MM.1S (cell line): ENCODE measurements around the gene MTHFD2.
"Not testable (repeated sequence)": the region's sequence is repeated elsewhere in the genome, so short reads cannot be mapped to it uniquely, and the experiment has no call there.

Experiments
- DNase-seq: peaks from one replicate; pipeline ENCODE4 v3.0.0-alpha.2; 2015
- H2AFZ ChIP-seq: fragments of 300-600 bp; sonication (generic); 2 replicates; pipeline ENCODE4 v1.6.0; 2016; ENCODE audit warnings: antibody characterized with exemption, low read length
- H3F3A ChIP-seq: fragments of 300-600 bp; sonication (generic); 2 replicates; pipeline ENCODE4 v1.6.1; 2016; ENCODE audit warnings: mild to moderate bottlenecking, antibody characterized with exemption, low read length, moderate library complexity, mixed read lengths; ENCODE audit not compliant: insufficient read depth
- H3K27ac ChIP-seq: fragments of 300-600 bp; sonication (generic); 2 replicates; pipeline ENCODE4 v1.5.1; 2016; ENCODE audit warnings: mild to moderate bottlenecking, low read length
- H3K27me3 ChIP-seq: fragments of 300-600 bp; sonication (generic); replicated peaks from 2 replicates; pipeline ENCODE4 v1.6.0; 2016; ENCODE audit warnings: low read length; ENCODE audit not compliant: insufficient read depth
- H3K36me3 ChIP-seq: fragments of 300-600 bp; sonication (generic); replicated peaks from 2 replicates; pipeline ENCODE4 v1.6.1; 2016; ENCODE audit warnings: mild to moderate bottlenecking, low read length, mixed read lengths; ENCODE audit not compliant: insufficient read depth
- H3K4me1 ChIP-seq: fragments of 300-600 bp; sonication (generic); 2 replicates; pipeline ENCODE4 v1.6.1; 2016; ENCODE audit warnings: low read length, mixed read lengths
- H3K4me2 ChIP-seq: fragments of 300-600 bp; sonication (generic); 2 replicates; pipeline ENCODE4 v1.6.0; 2016; ENCODE audit warnings: low read depth, low read length
- H3K4me3 ChIP-seq: fragments of 300-600 bp; sonication (generic); 2 replicates; pipeline ENCODE4 v1.5.1; 2016; ENCODE audit warnings: low read length, mixed read lengths
- H3K79me2 ChIP-seq: fragments of 300-600 bp; sonication (generic); 2 replicates; pipeline ENCODE4 v1.6.1; 2016; ENCODE audit warnings: mixed run types, low read length, mixed read lengths
- H3K9ac ChIP-seq: fragments of 300-600 bp; sonication (generic); 2 replicates; pipeline ENCODE4 v1.6.1; 2016; ENCODE audit warnings: low read length, mixed read lengths
- H3K9me2 ChIP-seq: fragments of 300-600 bp; sonication (generic); replicated peaks from 2 replicates; pipeline ENCODE4 v1.6.1; 2016; ENCODE audit warnings: mild to moderate bottlenecking, low read length, mixed read lengths; ENCODE audit not compliant: insufficient read depth
- H3K9me3 ChIP-seq: fragments of 300-600 bp; sonication (generic); replicated peaks from 2 replicates; pipeline ENCODE4 v1.6.1; 2016; ENCODE audit warnings: mild to moderate bottlenecking, low read length, mixed read lengths; ENCODE audit not compliant: insufficient read depth
- H4K20me1 ChIP-seq: fragments of 300-600 bp; sonication (generic); 2 replicates; pipeline ENCODE4 v1.6.1; 2016; ENCODE audit warnings: mild to moderate bottlenecking, low read length, moderate library complexity, mixed read lengths; ENCODE audit not compliant: insufficient read depth
- EZH2 ChIP-seq: fragments of 300-600 bp; sonication (generic); optimal IDR thresholded peaks from 2 replicates; pipeline ENCODE3; 2017; ENCODE audit warnings: low read depth, mild to moderate bottlenecking, antibody characterized with exemption, low read length, mixed read lengths
- EZH2phosphoT487 ChIP-seq: fragments of 300-600 bp; sonication (generic); IDR thresholded peaks from 2 replicates; pipeline ENCODE4 v1.6.1; 2018; ENCODE audit warnings: antibody characterized with exemption, low read length
- TF ChIP-seq, protein P1 (sequence below): fragments of 300-600 bp; sonication (generic); IDR thresholded peaks from 2 replicates; pipeline ENCODE4 v1.5.1; 2016; ENCODE audit warnings: antibody characterized with exemption, low read length, mixed read lengths

MTHFD2 gene

DNA sequence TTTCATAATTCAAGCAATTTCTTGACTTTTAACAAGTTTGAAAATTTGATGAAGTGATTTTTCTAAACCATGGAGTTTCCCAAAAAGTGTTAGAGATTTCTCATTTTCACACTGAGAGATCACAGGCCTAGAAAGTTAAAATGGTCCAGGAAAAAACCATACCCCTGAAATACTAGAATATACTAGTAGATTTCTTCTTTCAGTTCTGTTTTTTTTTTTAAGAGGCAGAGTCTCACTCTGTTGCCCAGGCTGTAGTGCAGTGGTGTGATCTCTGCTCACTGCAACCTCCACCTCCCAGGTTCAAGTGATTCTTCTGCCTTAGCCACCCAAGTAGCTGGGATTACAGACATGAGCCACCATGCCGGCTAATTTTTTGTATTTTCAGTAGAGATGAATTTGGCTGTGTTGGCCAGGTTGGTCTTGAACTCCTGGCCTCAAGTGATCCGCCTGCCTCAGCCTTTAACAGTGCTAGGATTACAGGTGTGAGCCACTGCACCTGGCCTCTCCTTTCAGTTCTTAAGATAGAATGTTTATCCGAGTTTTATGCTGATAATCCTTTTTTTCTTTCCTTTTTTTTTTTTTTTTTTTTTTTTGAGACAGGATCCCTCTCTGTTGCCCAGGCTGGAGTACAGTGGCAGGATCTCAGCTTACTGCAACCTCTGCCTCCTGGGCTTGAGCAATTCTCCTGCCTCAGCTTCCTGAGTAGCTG lies 14.4 kb downstream of the MTHFD2 start:
- H3K27ac ChIP-seq = no peak overlapping the region; the same call in 1 of the 2 replicates
- H3K9ac ChIP-seq = no peak overlapping the region
- no peaks in the 10 kb centered on the region for H3K27me3 ChIP-seq
- H3K9me2 ChIP-seq = no peaks in the 10 kb centered on the region
- H4K20me1 ChIP-seq = no peaks in the 10 kb centered on the region
- H3K9me3 ChIP-seq = no peaks in the 10 kb centered on the region
- H3K4me2 ChIP-seq = no peak overlapping the region
- TF ChIP-seq, protein P1, sequence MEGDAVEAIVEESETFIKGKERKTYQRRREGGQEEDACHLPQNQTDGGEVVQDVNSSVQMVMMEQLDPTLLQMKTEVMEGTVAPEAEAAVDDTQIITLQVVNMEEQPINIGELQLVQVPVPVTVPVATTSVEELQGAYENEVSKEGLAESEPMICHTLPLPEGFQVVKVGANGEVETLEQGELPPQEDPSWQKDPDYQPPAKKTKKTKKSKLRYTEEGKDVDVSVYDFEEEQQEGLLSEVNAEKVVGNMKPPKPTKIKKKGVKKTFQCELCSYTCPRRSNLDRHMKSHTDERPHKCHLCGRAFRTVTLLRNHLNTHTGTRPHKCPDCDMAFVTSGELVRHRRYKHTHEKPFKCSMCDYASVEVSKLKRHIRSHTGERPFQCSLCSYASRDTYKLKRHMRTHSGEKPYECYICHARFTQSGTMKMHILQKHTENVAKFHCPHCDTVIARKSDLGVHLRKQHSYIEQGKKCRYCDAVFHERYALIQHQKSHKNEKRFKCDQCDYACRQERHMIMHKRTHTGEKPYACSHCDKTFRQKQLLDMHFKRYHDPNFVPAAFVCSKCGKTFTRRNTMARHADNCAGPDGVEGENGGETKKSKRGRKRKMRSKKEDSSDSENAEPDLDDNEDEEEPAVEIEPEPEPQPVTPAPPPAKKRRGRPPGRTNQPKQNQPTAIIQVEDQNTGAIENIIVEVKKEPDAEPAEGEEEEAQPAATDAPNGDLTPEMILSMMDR = no peak
- TF ChIP-seq EZH2 = no peak
- no peak for TF ChIP-seq EZH2phosphoT487
- peaks cover 42% of the 10 kb centered on the region for H3K79me2 ChIP-seq
- peaks cover 26% of the 10 kb centered on the region for H3K36me3 ChIP-seq
- H3K4me3 ChIP-seq = no peak overlapping the region
- H2AFZ ChIP-seq = no peak overlapping the region
- no peaks in the 10 kb centered on the region for H3F3A ChIP-seq
- no peak for DNase-seq
- peaks cover 7% of the 10 kb centered on the region; the same call in 1 of the 2 replicates for H3K4me1 ChIP-seq

DNA sequence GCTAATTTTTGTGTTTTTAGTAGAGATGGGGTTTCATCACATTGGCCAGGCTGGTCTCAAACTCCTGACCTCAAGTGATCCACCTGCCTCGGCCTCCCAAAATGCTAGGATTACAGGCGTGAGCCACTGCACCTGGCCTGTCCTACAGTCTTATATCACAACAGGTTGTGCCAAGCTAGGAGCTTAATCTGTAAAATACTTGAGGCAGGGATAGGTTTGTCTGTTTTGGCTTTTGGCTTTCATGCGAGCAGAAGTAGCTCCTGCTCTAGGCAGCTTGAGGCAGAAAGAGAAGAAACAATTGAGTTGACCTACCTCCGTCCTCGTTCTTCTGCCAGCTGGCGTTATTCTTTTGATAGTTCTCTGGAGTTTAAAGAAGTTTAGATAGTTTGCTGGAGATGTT lies 17.4 kb downstream of the MTHFD2 start:
- not testable (repeated sequence) for H2AFZ ChIP-seq, H3K4me2 ChIP-seq, DNase-seq, H3K4me1 ChIP-seq, H3K27ac ChIP-seq, H4K20me1 ChIP-seq, H3K9ac ChIP-seq, H3K27me3 ChIP-seq, H3K9me3 ChIP-seq, H3F3A ChIP-seq, H3K9me2 ChIP-seq, H3K4me3 ChIP-seq
- Histone ChIP-seq H3K36me3 (peaks cover 12% of the 10 kb centered on the region), H3K79me2 (peaks cover 14% of the 10 kb centered on the region; the same call in 1 of the 2 replicates)

DNA sequence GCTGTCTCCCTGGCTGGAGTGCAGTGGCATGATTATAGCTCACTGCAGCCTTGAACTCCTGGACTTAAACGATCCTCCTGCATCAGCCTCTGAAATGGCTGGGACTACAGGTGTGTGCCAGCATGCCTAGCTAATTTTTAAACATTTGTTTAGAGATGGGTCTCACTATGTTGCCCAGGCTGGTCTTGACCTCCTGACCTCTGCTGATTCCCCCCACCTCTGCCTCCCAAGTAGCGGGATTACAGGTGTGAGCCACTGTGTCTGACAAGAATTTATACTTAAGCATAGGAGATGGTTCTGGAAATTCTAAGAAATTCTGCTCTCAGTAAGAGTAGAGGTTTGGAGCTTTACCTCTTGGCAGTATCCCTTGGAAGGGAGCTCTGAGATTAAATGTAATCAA lies 18.2 kb downstream of the MTHFD2 start:
- H3F3A ChIP-seq = no peaks in the 10 kb centered on the region
- H4K20me1 ChIP-seq = no peaks in the 10 kb centered on the region
- no peak for DNase-seq
- TF ChIP-seq EZH2phosphoT487 (no peak), EZH2 (no peak)
- TF ChIP-seq, protein P1 = no peak
- no peaks in the 10 kb centered on the region for H3K9me2 ChIP-seq
- H2AFZ ChIP-seq = no peak overlapping the region
- peaks cover 3% of the 10 kb centered on the region; the same call in 1 of the 2 replicates for H3K4me1 ChIP-seq
- H3K4me3 ChIP-seq = no peak overlapping the region
- H3K36me3 ChIP-seq = peaks cover 8% of the 10 kb centered on the region; the same call in 1 of the 2 replicates
- H3K4me2 ChIP-seq = no peak overlapping the region
- no peaks in the 10 kb centered on the region for H3K27me3 ChIP-seq
- no peaks in the 10 kb centered on the region for H3K9me3 ChIP-seq
- H3K9ac ChIP-seq = no peak overlapping the region
- peaks cover 8% of the 10 kb centered on the region; the same call in 1 of the 2 replicates for H3K79me2 ChIP-seq
- H3K27ac ChIP-seq = no peak overlapping the region

DNA sequence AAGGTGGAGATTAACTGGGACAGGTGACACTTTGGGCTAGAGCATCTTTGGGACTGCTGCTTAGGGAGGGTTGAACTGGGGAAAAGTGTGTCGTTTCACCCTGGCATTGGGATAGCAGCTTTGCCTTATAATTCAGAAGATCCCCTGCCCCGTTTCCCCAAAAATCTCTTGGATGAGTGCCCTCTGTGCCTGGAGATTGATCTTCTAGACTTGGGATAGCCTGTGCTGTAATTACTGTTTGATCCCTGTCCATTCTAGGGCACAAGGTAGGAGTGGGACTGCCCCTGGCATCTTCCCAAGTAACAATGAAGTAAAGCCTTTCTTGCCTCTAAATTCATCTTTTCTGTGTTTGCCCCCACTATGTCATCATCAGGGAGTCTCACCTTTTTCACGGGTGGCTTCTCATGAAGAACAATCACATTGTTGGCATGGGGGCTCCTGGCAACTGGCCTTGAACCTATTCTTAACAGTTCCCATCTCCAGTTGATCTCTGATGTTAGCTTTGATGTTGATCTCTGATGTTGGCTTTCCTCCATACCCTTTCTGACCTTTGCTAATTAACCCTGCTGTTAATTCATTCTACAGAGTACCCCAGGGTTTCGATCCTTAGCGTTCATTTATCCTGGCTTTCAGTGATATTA lies 21.6 kb downstream of the MTHFD2 start:
- no peaks in the 10 kb centered on the region for H4K20me1 ChIP-seq
- no peak for DNase-seq
- H3F3A ChIP-seq = no peaks in the 10 kb centered on the region; the same call in 1 of the 2 replicates

More for the DNA sequence above, 21.6 kb downstream of the MTHFD2 start:
- Histone ChIP-seq H3K4me2 (no peak overlapping the region), H3K27ac (no peak overlapping the region), H3K9ac (no peak overlapping the region), H3K9me3 (no peaks in the 10 kb centered on the region), H3K79me2 (no peaks in the 10 kb centered on the region), H3K4me3 (no peak overlapping the region), H2AFZ (no peak overlapping the region), H3K9me2 (no peaks in the 10 kb centered on the region), H3K4me1 (no peaks in the 10 kb centered on the region), H3K36me3 (no peaks in the 10 kb centered on the region; the same call in 1 of the 2 replicates), H3K27me3 (no peaks in the 10 kb centered on the region)
- no peak for TF ChIP-seq EZH2
- TF ChIP-seq, protein P1 = no peak
- TF ChIP-seq EZH2phosphoT487 = no peak
